ENCODE data around the gene HNRNPF.

The HNRNPF gene

DNA sequence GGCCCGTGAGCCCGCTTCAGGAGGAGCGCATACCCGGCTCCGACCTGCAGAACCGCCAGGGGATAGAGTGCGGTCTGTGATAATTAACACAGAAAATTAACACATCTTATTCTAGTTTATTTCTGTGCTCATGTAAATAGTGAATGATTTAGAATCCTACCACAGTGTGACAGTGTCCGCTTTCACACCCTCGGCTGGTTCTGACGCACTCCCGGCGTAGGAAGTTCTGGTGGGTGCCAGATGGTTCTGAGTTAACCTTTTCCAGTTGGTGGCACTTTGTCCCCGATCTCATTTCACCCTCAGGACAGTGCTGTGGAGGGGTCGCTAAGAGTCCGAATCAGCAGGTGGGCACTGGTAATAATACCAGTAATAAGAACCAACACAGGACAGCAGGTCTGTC is 65.9 kb downstream of the HNRNPF start:
- DNase-seq (ENCODE audit: low read depth, low spot score): no peak
- TF ChIP-seq, protein P1, sequence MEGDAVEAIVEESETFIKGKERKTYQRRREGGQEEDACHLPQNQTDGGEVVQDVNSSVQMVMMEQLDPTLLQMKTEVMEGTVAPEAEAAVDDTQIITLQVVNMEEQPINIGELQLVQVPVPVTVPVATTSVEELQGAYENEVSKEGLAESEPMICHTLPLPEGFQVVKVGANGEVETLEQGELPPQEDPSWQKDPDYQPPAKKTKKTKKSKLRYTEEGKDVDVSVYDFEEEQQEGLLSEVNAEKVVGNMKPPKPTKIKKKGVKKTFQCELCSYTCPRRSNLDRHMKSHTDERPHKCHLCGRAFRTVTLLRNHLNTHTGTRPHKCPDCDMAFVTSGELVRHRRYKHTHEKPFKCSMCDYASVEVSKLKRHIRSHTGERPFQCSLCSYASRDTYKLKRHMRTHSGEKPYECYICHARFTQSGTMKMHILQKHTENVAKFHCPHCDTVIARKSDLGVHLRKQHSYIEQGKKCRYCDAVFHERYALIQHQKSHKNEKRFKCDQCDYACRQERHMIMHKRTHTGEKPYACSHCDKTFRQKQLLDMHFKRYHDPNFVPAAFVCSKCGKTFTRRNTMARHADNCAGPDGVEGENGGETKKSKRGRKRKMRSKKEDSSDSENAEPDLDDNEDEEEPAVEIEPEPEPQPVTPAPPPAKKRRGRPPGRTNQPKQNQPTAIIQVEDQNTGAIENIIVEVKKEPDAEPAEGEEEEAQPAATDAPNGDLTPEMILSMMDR (IDR thresholded peaks at IDR 0.05; ENCODE audit: low read depth, low read length): no peak
- no peak overlapping the region for H3K4me3 ChIP-seq (ENCODE audit: low read depth, low read length)
- in situ Hi-C loops (cut with HindIII; ENCODE audit: low sequenced_read_pairs): no loop called here

DNA sequence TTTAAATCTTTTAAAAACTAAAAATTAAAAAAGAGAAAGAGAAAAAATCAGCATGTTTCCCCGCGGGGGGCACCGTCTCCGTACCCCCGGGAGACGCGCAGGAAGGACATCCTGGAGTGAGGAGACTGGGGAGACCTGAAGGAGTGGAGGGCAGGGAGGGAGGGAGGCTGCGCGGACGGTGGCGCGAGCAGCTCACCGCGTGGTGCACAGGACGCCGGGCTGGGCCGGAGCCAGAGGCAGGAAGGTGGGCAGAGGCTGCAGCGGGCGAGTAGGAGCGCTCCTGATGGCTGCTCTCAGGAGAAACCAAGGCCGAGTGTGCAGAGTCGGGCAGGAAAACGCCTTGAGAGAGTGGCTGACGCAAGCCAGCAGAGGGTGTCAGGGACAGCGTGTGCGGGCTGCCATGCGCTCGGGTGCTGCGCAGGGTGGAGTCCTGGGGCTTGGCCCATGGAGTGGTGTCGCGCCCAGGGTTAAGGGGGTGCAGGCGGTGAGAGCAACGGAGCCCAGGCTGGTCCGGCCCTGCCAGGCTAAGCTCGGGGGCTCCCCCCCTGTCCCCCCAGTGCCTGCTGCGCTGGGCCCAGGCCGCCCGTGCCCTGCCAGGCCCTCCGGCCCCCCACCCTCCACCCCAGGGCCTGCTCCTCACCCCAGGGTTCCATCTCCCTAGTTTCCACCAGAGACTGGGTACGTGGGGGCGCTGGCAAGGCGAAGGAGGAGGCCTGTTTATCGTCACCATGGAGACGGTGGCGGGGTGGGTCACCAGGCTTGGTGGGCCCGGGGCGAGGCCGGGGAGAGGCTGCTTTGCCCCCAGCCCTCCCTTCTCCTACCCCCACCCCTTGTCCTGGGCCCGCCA is 66.5 kb downstream of the HNRNPF start:
- H3K4me3 ChIP-seq (ENCODE audit: low read depth, low read length): no peak overlapping the region
- TF ChIP-seq, protein P1 (IDR thresholded peaks at IDR 0.05; ENCODE audit: low read depth, low read length): no peak
- in situ Hi-C loops (cut with HindIII; ENCODE audit: low sequenced_read_pairs): no loop called here
- DNase-seq (ENCODE audit: low read depth, low spot score): no peak

DNA sequence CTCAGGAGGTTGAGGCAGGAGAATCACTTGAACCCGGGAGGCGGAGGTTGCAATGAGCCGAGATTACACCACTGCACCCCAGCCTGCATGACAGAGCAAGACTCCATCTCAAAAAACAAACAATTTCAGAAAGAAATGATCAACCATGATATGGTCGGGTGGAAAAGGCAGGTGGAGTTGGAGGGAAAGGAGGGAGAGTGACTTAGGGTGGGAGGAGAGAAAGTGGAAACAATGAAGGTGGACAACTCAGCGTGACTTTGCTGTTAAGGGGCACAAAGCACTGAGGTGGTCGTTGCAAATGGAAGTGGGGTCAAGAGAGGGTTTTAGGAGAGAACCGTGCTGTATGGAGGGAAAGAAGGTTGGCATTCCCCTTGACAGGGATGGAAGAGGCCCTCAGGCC is 67.5 kb downstream of the HNRNPF start:
- no peak for DNase-seq (ENCODE audit: low read depth, low spot score)
- no peak overlapping the region for H3K4me3 ChIP-seq (ENCODE audit: low read depth, low read length)
- TF ChIP-seq, protein P1 (IDR thresholded peaks at IDR 0.05; ENCODE audit: low read depth, low read length): no peak
- in situ Hi-C loops (cut with HindIII; ENCODE audit: low sequenced_read_pairs): no loop called here

DNA sequence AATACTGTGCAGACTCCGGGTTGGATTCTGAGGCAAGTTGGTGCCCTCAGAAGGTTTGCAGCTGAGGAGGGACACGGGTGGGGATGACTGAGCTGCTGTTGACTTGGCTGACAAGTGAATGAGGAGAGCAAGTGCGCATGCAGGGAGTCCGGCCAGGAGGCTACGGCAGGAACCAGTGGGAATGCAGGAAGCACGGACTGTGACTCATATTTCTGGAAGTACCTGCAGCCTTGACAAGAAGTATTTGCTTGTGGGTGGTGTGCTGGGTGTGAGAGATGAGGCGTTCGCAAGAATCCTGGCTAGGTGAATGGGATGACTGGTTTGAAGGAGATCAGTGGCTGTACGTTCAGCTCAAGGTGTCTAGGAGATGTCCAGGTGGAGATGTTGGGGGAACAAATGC is 68.4 kb downstream of the HNRNPF start:
- no peak overlapping the region for H3K4me3 ChIP-seq (ENCODE audit: low read depth, low read length)
- DNase-seq (ENCODE audit: low read depth, low spot score): no peak
- in situ Hi-C loops (cut with HindIII; ENCODE audit: low sequenced_read_pairs): no loop called here
- TF ChIP-seq, protein P1 (IDR thresholded peaks at IDR 0.05; ENCODE audit: low read depth, low read length): no peak

DNA sequence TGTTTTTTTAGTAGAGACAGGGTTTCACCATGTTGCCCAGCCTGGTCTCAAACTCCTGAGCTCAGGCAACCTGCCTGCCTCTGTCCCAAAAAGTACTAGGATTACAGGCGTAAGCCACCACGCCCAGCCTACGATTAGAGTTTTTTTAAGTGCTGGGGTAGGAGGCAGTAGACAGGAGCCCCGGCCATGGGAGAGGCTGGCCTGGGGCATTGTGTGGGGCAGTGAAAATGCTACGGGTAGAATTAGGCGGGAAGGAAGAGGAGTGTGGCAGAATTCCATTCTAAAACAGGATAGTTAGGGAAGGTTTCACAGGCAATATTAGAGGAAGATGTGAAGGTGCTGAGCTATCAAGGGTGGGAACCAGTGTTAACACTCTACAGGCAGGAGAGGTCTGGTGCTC is 68.9 kb downstream of the HNRNPF start:
- TF ChIP-seq, protein P1 (IDR thresholded peaks at IDR 0.05; ENCODE audit: low read depth, low read length): no peak
- no peak overlapping the region for H3K4me3 ChIP-seq (ENCODE audit: low read depth, low read length)
- in situ Hi-C loops (cut with HindIII; ENCODE audit: low sequenced_read_pairs): no loop called here
- no peak for DNase-seq (ENCODE audit: low read depth, low spot score)

GRCh38 chr10:43339136-43339535 is 69.8 kb downstream of the HNRNPF start:
- DNase-seq (ENCODE audit: low read depth, low spot score): no peak
- H3K4me3 ChIP-seq (ENCODE audit: low read depth, low read length): no peak overlapping the region
- TF ChIP-seq, protein P1 (IDR thresholded peaks at IDR 0.05; ENCODE audit: low read depth, low read length): no peak
- in situ Hi-C loops (cut with HindIII; ENCODE audit: low sequenced_read_pairs): no loop called here
